ENCODE data around the gene SLC1A7. TPM values are rescaled to one million over a fixed set of nuclear protein-coding genes. Genes with fewer than 3 reads are reported as not detected.

The SLC1A7 gene
- total and polyA plus RNA-seq, 7 donors, result 0.16 to 1.6 (median 0.85) TPM; not detected in 1

DNA sequence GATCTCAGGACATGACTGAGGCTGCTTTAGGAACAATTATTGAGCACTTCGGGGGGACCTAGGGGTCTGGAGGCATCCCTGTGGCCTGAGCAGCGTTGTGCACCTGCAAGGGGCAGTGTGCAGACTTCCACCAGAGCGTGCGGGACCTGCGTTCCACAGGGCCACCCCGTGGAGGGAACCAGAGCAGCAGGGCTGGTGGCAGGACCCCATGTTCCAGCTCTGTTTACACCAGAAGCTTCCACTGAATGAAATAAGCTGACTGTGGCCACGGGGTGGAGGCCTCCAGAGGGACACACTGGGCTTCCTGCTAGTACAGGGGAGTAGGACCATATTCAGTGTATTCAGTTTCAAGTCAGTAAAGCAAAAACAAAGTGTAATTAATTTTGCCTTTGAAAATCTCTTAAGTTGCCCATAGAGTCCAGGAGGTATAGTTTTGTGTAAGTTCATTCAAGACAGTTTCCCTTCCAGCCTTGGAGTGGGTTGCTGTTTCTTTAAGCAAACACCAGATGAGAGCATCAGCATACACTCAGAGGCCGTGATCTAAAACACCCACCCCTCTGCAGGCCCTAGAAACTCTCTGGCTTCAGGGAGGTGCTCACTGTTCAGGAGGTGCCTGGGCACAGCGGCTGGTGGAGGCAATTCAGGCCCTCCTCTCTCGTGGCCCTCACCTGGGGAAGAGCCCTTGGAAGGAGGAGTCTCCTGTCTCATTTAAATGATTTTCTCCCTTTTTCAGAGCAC lies 16.6 kb downstream of the SLC1A7 start:
- H3K36me3 ChIP-seq, result no peaks in the 10 kb centered on the region
- peak in 1 of 4 donors; percentile 27 for TF ChIP-seq POLR2AphosphoS5 (IDR thresholded peaks at IDR 0.05)
- TF ChIP-seq POLR2A (IDR thresholded peaks at IDR 0.05), result no peak
- intact Hi-C loops (cut with DNase I), result no loop called here
- no peak overlapping the region for H3K4me3 ChIP-seq
- 78 to 80% methylated on average over 10 of the region's 10 CpGs for WGBS, 2 donors
- peaks cover 0 to 88% (median 76%) of the 10 kb centered on the region in 4 donors for H3K4me1 ChIP-seq
- no peaks in the 10 kb centered on the region for H3K27me3 ChIP-seq
- H3K27ac ChIP-seq, result peak overlapping the region; percentile 67 to 82 (median 73)
- no peaks in the 10 kb centered on the region for H3K9me3 ChIP-seq
- peak; percentile 81 for DNase-seq

DNA sequence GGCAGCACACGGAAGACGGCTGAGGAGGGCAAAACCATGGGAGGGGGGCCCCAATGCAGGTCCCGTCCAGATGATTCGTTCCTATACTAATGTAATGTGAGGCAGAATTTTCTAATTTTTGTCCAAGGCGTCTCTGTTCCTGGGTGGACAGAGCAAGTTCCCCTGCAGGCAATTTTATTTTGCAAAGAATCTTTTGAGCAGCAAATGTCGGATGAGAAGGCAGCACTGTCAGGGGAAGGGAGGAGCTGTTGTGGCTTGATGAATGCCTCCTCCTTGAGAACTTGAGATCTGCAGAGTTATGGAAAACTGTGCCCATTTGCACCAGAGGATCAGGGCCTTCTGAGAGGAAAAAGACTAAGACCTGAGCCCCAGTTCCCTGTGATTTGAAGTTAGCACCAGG lies 17.3 kb downstream of the SLC1A7 start:
- TF ChIP-seq POLR2A (IDR thresholded peaks at IDR 0.05) (no peak), POLR2AphosphoS5 (IDR thresholded peaks at IDR 0.05) (no peak), EP300 (IDR thresholded peaks at IDR 0.05) (no peak)
- TF ChIP-seq, protein P1, sequence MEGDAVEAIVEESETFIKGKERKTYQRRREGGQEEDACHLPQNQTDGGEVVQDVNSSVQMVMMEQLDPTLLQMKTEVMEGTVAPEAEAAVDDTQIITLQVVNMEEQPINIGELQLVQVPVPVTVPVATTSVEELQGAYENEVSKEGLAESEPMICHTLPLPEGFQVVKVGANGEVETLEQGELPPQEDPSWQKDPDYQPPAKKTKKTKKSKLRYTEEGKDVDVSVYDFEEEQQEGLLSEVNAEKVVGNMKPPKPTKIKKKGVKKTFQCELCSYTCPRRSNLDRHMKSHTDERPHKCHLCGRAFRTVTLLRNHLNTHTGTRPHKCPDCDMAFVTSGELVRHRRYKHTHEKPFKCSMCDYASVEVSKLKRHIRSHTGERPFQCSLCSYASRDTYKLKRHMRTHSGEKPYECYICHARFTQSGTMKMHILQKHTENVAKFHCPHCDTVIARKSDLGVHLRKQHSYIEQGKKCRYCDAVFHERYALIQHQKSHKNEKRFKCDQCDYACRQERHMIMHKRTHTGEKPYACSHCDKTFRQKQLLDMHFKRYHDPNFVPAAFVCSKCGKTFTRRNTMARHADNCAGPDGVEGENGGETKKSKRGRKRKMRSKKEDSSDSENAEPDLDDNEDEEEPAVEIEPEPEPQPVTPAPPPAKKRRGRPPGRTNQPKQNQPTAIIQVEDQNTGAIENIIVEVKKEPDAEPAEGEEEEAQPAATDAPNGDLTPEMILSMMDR (IDR thresholded peaks at IDR 0.05), result no peak
- peak overlapping the region; percentile 67 to 82 (median 73) for H3K27ac ChIP-seq
- H3K4me3 ChIP-seq, result no peak overlapping the region
- 81 to 94% methylated on average over 6 of the region's 6 CpGs for WGBS, 2 donors
- peaks cover 0 to 83% (median 70%) of the 10 kb centered on the region in 4 donors for H3K4me1 ChIP-seq
- H3K27me3 ChIP-seq, result no peaks in the 10 kb centered on the region
- intact Hi-C loops (cut with DNase I), result no loop called here
- no peaks in the 10 kb centered on the region for H3K36me3 ChIP-seq
- no peak for DNase-seq
- no peaks in the 10 kb centered on the region for H3K9me3 ChIP-seq

DNA sequence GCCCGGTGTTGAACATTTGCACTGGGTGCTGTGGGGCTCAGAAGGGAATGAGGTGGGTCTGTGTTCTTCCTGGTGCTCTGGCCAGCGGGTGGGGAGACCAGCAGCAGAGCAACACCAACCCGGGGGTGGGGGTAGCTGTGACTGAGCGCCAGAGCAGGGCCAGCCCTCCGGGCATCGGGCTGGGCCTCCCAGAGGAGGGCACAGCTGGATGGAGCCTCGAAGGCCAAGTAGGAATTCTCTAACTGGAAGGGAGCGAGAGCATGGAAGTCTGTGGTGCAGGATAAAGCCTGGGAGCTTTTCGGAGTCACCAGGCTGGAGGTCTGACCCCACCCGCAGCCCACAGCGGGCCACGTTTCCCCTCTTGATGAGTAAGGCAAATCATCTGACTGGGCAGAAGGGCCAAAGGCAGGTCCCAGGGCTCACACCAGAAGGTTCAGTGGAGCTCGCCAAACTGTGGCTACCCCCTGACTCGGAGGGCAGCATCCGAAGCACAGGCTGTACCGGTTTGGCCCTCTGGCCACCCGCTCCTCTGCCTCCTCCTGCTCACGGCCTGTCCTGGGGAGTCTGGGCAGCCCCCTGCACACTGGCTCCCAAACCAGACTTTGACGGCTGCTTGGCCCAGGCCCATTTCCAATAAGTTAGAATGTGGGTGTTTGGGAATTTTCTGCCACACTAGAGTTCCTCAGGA lies 18.8 kb downstream of the SLC1A7 start:
- intact Hi-C loops (cut with DNase I), result no loop called here
- peak; percentile 91 for DNase-seq
- TF ChIP-seq, protein P1 (IDR thresholded peaks at IDR 0.05), result no peak
- peak in 3 of 4 donors; percentile 8 to 65 (median 25) for TF ChIP-seq POLR2AphosphoS5 (IDR thresholded peaks at IDR 0.05)
- H3K4me3 ChIP-seq, result no peak overlapping the region
- H3K27me3 ChIP-seq, result no peaks in the 10 kb centered on the region
- 84 to 86% methylated on average over 19 of the region's 19 CpGs for WGBS, 2 donors
- H3K4me1 ChIP-seq, result peaks cover 0 to 72% (median 63%) of the 10 kb centered on the region in 4 donors
- H3K36me3 ChIP-seq, result no peaks in the 10 kb centered on the region
- peak overlapping the region; percentile 67 to 82 (median 73) for H3K27ac ChIP-seq
- no peaks in the 10 kb centered on the region for H3K9me3 ChIP-seq

DNA sequence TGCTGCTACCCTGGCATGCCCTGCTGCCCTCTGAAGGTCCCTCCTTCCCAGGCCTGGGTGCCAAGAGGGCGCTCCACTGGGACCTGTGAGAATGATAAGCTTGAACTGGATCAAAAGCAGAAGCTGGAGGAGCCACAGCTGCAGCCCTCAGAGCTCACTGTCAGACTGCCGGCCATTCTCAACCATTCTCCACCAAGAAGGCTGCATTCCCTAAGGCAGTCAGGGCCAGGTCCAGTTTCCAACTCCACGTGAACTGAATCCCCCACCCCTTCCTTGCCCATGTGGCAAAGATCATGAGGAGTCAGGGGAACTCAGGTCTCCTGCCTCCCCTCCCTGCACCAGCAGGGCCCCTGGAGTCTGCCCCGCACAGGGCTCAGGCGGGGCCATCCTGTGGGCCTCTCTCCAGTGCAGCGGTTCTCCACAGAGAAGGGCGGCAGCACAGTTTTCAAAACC lies 19.5 kb downstream of the SLC1A7 start:
- Histone ChIP-seq H3K9me3 (no peaks in the 10 kb centered on the region), H3K36me3 (no peaks in the 10 kb centered on the region), H3K4me1 (peaks cover 0 to 72% (median 63%) of the 10 kb centered on the region in 4 donors), H3K27ac (peak overlapping the region; percentile 67 to 82 (median 73)), H3K27me3 (no peaks in the 10 kb centered on the region), H3K4me3 (no peak overlapping the region)
- TF ChIP-seq POLR2A (IDR thresholded peaks at IDR 0.05) (no peak), EP300 (IDR thresholded peaks at IDR 0.05) (no peak), POLR2AphosphoS5 (IDR thresholded peaks at IDR 0.05) (no peak)
- TF ChIP-seq, protein P1 (IDR thresholded peaks at IDR 0.05), result no peak
- DNase-seq, result no peak
- WGBS, 2 donors, result 86 to 90% methylated on average over 7 of the region's 7 CpGs
- intact Hi-C loops (cut with DNase I), result no loop called here

DNA sequence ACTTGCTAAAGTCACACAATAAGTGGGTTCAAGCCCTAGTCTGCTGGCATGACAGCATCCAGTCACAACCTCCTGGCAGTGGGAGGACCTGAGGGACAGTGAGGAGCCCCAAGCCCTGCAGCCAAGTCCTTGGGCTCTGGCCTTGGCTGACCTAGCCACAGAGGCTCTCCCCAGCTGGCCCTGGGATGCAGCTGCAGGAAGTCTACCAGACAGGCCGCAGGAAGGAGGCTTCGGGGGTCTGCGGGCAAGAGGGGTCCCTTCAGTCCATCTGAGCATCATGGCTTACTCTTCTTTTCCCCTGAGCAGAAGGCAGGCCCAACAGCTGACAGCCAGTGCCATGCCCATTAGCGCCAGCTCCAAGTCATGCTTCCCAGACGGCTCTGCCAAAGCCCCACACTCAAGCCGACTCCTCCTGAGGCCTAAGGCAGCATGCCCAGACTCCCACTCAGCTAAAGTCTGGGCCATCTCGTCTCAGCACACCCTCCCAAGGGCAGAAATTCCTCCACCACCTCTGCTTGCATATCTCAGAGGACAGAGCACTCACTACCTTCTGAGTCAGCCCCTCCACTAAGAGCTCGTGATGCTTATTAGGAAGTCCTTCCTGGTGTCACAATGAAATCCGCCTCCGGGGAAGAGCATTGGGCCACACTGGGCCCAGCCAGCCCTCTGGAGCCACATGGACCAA lies 20.1 kb downstream of the SLC1A7 start:
- Histone ChIP-seq H3K9me3 (no peaks in the 10 kb centered on the region), H3K36me3 (no peaks in the 10 kb centered on the region), H3K27me3 (no peaks in the 10 kb centered on the region), H3K4me3 (no peak overlapping the region), H3K27ac (peak overlapping the region; percentile 67 to 82 (median 73)), H3K4me1 (peaks cover 0 to 68% (median 61%) of the 10 kb centered on the region in 4 donors)
- 79 to 83% methylated on average over 10 of the region's 10 CpGs for WGBS, 2 donors
- intact Hi-C loops (cut with DNase I), result no loop called here
- no peak for DNase-seq
- no peak for TF ChIP-seq POLR2A (IDR thresholded peaks at IDR 0.05)
- TF ChIP-seq POLR2AphosphoS5 (IDR thresholded peaks at IDR 0.05), result peak in 1 of 4 donors; percentile 5

Measured in sigmoid colon (tissue), 7 donors.